Medulla oblongata (tissue), 1 donor: ENCODE measurements around the gene USP3.

Experiments used
- DNase-seq: peaks from one replicate; pipeline ENCODE4 v3.0.0-alpha.2; 2015; ENCODE audit errors: extremely low spot score

Gene USP3

GRCh38 chr15:63497642-63498467, 6.5 kb upstream of the USP3 start:
- peak; percentile 66 for DNase-seq

DNA sequence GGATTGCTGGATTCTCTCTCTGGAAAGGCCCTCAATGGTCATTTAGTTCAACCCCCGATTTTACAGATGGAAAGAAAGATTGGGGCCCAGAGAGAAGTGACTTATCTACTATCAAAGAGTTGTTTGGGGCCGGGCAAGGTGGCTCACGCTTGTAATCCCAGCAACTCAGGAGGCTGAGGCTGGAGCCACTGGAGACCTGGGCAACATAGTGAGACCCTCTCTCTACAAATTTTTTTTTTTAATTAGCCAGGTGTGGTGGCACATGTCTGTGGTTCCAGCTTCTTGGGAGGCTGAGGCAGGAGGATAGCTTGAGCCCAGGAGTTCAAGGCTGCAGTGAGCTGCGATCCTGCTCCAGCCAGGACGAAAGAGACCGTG, 5.2 kb upstream of the USP3 start:
- DNase-seq = no peak

DNA sequence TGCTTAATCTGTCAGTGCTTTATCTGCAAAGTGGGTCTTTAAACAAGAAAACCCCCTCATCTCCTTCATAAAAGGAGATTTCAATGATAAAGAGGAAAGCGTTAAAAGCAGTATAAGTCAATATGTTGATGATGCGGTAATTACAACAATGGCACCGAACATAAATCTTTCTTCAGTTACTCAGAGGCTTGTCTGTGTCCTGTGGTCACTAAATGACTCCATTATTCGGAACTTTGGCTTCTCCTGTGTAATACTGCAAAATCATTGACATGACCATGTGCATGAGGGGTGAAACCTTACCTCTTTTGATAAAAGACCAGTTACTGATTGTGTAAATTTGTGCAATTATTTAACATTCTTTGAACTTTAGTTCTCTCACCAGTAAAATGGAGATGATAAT, 4.8 kb upstream of the USP3 start:
- DNase-seq = no peak

- DNase-seq = no peak
Measured at GRCh38 chr15:63500265-63501250, 3.8 kb upstream of the USP3 start.

- peak; percentile 62 for DNase-seq
Measured at GRCh38 chr15:63501256-63502089, 2.9 kb upstream of the USP3 start.

DNA sequence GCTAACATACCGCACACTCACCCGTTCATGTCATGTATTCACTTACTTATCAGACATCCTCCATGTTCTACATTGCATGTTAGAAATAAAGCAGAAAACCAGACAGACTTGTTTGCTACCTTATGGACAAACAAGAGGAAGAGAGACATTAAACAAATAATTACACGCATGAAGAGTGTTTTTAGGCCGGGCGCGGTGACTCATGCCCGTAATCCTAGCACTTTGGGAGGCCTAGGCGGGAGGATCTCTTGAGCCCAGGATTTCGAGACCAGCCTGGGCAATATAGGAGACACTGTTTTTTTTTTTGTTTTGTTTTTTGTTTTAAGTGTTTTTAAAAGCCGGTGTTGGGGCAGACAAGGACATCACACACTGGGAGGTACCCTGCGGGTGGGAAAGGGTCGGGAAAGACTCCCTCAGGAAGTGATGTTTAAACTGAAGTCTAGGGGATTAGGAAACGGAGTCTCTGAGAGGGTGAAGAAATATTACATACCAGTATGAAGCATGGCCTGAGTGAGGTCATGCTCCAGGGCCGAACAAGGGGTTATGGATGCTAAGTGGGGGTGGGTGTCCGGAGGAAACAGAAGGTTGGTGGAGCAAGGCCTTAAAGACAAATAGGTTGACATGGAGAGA, 2.1 kb upstream of the USP3 start:
- DNase-seq = no peak

DNA sequence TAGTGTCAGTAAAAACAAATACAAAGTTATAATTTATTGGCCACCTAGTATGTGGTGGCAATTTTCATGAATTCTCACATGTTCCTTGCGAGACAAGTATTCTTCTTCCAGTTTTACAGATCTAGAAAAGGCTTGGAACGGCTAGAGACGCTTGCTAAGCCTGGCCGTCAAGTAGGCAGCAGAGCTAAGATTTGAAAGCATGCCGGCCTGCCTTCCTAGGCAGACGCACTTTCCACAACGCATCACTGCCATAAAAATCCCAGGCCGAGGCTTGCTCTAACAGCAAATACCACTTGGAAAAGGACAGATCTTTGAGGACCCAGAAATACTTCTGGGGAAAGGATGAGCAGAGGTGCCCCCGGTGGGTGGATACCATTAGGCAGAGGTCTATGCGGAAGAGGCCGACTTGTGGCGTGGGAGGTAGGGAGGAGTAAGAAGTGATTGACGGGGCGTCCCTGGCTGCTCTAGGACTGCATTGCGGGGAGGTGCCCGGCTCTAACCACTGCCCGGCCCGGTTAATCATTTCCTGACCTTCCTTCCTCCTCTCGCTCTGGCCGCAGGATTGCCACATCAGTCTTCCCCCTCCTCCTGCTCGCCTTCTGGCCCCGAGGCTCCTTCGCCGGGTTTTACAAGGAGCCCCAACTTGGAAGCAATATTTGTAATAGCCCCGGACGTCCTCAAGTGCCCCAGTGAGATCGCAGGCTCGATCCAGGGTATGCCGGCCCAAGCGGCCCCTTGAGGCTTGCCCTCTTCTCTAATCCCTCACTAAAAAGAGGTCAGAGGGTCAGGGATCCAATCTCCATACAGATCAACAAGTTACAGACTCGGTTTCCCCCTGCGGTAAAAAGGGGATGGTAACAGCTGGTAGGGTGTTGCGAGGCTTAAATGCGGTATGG, 1.3 kb upstream of the USP3 start:
- peak; percentile 84 for DNase-seq

DNA sequence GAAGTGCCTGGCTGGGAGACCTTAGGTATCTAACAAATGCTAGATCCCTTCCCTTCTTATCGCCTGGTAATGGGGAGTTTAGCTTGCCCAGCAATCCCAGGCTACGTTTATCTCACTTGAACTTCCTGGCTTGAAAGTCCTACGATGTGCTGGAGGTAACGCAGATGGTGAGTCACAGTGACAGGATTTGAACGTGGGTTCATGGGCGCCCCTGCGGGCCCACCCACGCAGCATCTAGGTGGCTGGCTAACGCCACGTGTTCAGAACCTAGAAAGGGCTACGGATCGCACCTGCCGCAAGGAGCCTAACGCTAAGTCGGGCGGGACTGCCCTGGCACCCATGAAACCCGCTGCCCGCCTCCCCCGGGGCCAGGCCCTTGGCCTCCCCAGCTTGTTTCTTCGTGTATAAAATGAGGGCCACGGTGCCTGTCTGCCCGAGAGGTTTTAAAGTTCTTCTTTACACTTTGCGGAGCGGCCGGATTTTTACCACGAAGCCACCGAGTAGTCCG, 600 bp upstream of the USP3 start:
- peak; percentile 49 for DNase-seq

DNA sequence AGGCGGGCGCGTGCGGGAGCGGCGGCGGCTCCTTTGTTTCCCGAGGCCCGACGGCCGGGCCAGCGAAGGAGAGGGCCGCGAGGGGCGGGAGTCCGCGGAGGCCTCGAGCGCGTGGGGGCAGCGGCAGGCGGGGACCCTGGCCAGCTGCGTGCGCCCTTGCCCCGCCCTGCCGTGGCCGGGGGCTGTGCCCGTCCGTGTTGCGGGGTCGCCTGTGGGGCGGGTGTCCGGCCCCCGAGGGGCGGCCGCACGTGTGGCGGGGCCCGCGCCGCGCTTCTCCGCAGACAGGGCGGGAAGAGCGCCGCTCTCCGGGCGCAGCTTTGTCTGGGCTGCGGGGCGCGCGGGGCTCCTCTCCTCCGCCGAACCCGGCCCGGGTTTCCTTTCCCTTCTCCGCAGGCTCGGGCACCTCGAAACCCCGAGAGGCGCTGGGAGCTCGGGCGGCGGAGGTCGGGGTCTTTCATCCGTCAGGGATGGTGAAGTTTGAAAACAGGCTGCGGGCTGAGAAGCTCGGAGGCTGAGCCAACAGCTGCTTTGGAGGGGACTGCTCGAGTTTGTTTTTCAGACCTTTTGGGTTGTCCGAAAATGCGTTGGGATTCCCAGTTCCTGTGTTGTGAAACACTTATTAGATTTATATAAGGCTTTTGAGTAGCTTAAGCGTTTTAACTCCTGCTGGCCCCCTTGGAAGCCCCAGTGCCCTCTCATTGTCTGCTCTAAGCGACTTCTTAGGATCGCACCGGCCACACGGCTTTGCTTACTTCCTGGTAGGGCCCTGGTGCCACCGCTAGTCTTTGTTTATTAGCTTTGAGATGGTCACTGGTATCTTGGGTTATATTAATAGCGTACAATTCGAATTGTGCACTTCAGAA, 817 bp downstream of the USP3 start:
- peak; percentile 80 for DNase-seq

GRCh38 chr15:63505842-63506222, 1.4 kb downstream of the USP3 start:
- DNase-seq = no peak

- DNase-seq = peak; percentile 37
Measured at GRCh38 chr15:63506537-63507035, 2.2 kb downstream of the USP3 start.

DNA sequence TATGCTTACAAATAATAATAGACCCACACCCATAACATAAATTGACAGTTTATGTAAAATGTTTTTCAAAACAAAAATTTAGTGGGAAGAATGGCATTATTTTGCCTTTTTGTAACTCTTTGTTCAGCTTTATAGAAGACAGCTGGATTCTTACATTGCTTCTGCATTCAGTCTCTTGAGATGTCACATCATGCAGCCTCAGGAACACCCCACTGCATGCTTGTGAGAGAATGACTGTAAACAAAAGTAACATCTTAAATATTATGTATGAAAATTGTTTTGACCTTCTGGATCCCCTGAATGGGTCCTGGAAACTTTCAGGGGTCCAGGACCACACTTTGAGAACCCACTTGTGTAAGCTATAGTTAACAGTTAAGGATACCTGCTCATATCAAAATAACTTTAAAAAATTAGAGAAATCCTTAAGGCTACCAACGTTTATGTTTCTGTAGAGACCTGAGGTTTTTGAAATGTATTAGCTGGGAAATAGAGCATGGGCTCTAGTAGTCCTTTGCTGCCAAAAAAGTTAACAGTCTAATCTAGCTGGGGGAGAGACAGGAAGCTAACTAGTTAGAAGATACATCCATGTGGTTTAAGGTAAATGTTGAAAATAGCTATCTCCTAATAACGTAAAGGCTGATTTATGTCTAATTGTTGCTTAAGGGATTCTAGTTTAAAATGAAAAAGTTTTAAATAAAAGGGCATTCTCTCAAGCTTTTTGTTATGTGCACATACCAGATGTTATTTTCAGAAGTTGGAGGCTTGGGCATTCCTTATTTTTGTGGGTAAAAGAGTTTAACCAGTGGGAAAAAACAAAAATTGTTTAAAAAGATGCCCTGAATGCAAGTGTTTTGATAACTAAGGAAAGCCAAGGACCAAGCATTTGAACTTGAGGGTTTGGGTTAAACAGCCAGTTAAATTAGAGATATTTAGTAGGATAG, 3.8 kb downstream of the USP3 start:
- DNase-seq = no peak

GRCh38 chr15:63509056-63509954, 4.9 kb downstream of the USP3 start:
- no peak for DNase-seq

DNA sequence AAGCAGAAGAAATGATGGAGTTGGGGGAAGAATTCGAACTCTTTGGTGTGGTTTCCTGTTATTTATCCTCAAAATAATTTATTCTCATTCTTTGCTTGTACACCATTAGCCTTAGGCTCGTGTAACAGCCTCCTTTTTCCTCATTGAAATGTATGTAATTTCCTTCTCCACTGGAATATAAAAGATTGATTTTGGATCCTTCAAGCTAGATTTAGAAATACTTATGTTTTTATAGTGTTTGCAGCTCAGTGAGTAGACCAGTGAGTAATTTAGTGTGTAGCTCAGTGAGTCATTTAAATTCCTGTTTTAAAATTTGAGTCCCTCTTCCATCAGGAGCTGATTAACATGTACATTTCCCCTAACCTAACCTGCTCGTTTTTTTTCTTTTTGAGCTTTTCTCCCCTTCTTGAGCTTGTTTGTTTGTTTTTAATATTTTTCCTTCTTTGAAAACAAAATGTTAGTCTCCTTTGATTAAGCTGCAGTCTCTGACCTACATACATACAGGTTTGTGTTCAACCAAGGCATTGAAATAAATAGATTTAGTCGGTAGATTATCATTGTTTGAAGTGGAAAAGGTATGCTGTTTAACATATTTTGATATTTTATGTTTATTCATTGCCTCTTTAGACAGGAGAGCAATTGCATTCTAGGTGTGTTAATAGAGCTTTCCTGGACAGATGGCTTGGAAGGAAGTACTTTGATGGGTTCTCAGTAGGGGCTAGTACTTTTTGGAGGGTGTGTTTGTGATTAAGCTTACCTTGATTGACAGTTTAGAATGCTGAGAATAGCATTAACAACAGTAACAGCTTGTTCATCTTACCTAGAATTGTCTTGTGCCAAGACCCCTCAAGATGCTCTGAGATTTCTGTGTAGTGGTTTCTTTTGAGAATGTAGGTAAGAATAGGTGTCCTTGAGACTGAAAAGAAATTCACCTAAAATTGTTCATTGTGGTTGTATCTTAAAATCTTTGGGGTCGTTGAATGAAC, 5.9 kb downstream of the USP3 start:
- DNase-seq = no peak

DNA sequence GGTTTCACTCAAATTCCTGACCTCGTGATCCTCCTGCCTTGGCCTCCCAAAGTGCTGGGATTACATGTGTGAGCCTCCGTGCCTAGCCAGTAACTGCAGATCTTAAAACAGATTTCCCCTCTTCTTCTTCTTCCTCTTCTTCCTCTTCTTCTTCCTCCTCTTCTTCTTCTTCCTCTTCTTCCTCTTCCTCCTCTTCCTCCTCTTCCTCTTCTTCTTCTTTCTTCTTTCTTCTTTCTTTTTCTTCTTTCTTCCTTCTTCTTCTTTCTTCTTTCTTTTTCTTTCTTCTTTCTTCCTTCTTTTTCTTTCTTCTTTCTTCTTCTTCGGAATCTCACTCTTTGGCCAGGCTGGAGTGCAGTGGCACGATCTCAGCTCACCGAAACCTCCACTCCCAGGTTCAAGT, 7.8 kb downstream of the USP3 start:
- no peak for DNase-seq

DNA sequence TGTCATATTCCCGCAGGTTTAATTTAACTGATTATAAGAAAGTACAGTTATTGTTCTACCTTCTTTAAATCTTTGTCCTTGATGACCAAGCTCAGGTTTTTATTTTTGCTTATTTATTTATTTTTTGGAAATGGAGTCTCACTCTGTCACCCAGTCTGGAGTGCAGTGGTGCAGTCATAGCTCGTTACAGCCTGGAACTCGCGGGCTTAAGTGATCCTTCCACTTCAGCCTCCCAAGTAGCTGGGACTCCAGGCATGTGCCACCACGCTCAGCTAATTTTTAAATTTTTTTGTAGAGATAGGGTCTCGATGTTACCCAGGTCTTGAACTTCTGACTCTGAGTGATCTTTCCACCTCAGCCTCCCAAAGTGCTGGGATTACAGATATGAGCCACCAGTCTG, 8.9 kb downstream of the USP3 start:
- no peak for DNase-seq
